CD4-positive, alpha-beta T cell treated with Interleukin-2 at 100 ng/mL for 4 hours (primary cell): Measurements from ENCODE around the gene RELCH.

Source experiments
- DNase-seq: peaks from one replicate; pipeline ENCODE4 v3.0.0-alpha.2; 2020; ENCODE audit warnings: low spot score

Gene RELCH

GRCh38 chr18:62262061-62262460 lies 75.0 kb downstream of the RELCH start:
- DNase-seq = no peak

- no peak for DNase-seq
Observed at GRCh38 chr18:62264984-62265383, 77.9 kb downstream of the RELCH start.

- no peak for DNase-seq
Observed at GRCh38 chr18:62277045-62277444, 90.0 kb downstream of the RELCH start.

GRCh38 chr18:62279561-62279960 lies 92.5 kb downstream of the RELCH start:
- DNase-seq = no peak

GRCh38 chr18:62280058-62280457 lies 93.0 kb downstream of the RELCH start:
- DNase-seq = no peak

GRCh38 chr18:62280786-62281185 lies 93.7 kb downstream of the RELCH start:
- DNase-seq = no peak

GRCh38 chr18:62281684-62282083 lies 94.6 kb downstream of the RELCH start:
- no peak for DNase-seq

GRCh38 chr18:62282188-62282629 lies 95.2 kb downstream of the RELCH start:
- no peak for DNase-seq

GRCh38 chr18:62284637-62285036 lies 97.6 kb downstream of the RELCH start:
- DNase-seq = no peak

- DNase-seq = no peak
Observed at GRCh38 chr18:62285281-62285680, 98.2 kb downstream of the RELCH start.

GRCh38 chr18:62287781-62288664 lies 101.0 kb downstream of the RELCH start:
- DNase-seq = no peak

- no peak for DNase-seq
Observed at GRCh38 chr18:62288665-62289008, 101.6 kb downstream of the RELCH start.

GRCh38 chr18:62289047-62289446 lies 102.0 kb downstream of the RELCH start:
- no peak for DNase-seq

- DNase-seq = no peak
Observed at GRCh38 chr18:62294073-62294472, 107.0 kb downstream of the RELCH start.

- no peak for DNase-seq
Observed at GRCh38 chr18:62300359-62300963, 113.4 kb downstream of the RELCH start.

GRCh38 chr18:62301322-62301721 lies 114.3 kb downstream of the RELCH start:
- no peak for DNase-seq

- no peak for DNase-seq
Observed at GRCh38 chr18:62312851-62313250, 125.8 kb downstream of the RELCH start.

- no peak for DNase-seq
Observed at GRCh38 chr18:62318228-62319180, 131.4 kb downstream of the RELCH start.

- DNase-seq = no peak
Observed at GRCh38 chr18:62321201-62321600, 134.1 kb downstream of the RELCH start.

GRCh38 chr18:62323483-62324180 lies 136.6 kb downstream of the RELCH start:
- no peak for DNase-seq

- DNase-seq = no peak
Observed at GRCh38 chr18:62324181-62324828, 137.2 kb downstream of the RELCH start.
